Lower leg skin (tissue), 4 donors: ENCODE results near the gene IFT80. TPM values are rescaled to one million over a fixed set of nuclear protein-coding genes. Genes with fewer than 3 reads are reported as not detected.
"Not testable (repeated sequence)": the region's sequence is repeated elsewhere in the genome, so short reads cannot be mapped to it uniquely, and the experiment has no call there.

Experiments
- DNase-seq, 2 donors: peaks; one replicate each; pipeline ENCODE4 v3.0.0-alpha.2; 2019; ENCODE audit warnings: low spot score in 2 of 2
- H3K4me3 ChIP-seq: fragments of 200-600 bp; sonication (generic); 2 replicates; pipeline ENCODE4 v1.5.1; 2017; ENCODE audit warnings: mild to moderate bottlenecking, low read depth; ENCODE audit not compliant: poor library complexity, severe bottlenecking
- CTCF ChIP-seq, 3 donors: fragments of 450-650 bp; IDR thresholded peaks; one replicate each; pipeline ENCODE4 v1.5.1; 2016; ENCODE audit warnings: antibody characterized with exemption in 3 of 3, mild to moderate bottlenecking in 3 of 3, moderate library complexity in 2 of 3
- POLR2A ChIP-seq, 2 donors: fragments of 450-650 bp; IDR thresholded peaks; one replicate each; pipeline ENCODE4 v1.6.1; 2016 to 2017; ENCODE audit warnings: antibody characterized with exemption in 2 of 2, mild to moderate bottlenecking in 1 of 2, moderate library complexity in 1 of 2
- WGBS, 2 donors: methylation state at CpG; one replicate each; pipeline ENCODE4 v1.1.5; 2018; 5-methylcytosine and 5-hydroxymethylcytosine counted together
- intact Hi-C: fragments of 100-400 bp; cut with DNase I; formaldehyde crosslinking; loops from one replicate; pipeline ENCODE4 v1.15.0; 2023; ENCODE audit warnings: low total_unique reads
- total RNA-seq, 4 donors: library from RNA; depleted of rRNA; stranded (reverse); fragments of >200 nt; gene quantifications; one replicate each; pipeline ENCODE4 v1.1.0, GENCODE V29; 2016

The IFT80 gene
- total RNA-seq, 4 donors from 2014 or later, result 9.7 to 15.7 (median 15.3) TPM

GRCh38 chr3:160343132-160343531 lies 55.9 kb downstream of the IFT80 start:
- DNase-seq, result no peak
- no peak overlapping the region for H3K4me3 ChIP-seq
- TF ChIP-seq CTCF (IDR thresholded peaks at IDR 0.05), result no peak
- TF ChIP-seq POLR2A (IDR thresholded peaks at IDR 0.05), result no peak
- 13 to 14% methylated on average over 1 of the region's 1 CpG for WGBS, 2 donors
- intact Hi-C loops, result loop anchor here (10.0 kb wide), 1 partner anchor 178 kb away; no protein-coding TSS in a partner anchor

GRCh38 chr3:160340351-160340750 lies 58.7 kb downstream of the IFT80 start:
- WGBS, 2 donors, result 95% methylated on average over 2 of the region's 2 CpGs
- TF ChIP-seq POLR2A (IDR thresholded peaks at IDR 0.05), result no peak
- TF ChIP-seq CTCF (IDR thresholded peaks at IDR 0.05), result no peak
- H3K4me3 ChIP-seq, result no peak overlapping the region
- DNase-seq, result no peak
- intact Hi-C loops, result loop anchor here (10.0 kb wide), 1 partner anchor 176 kb away; no protein-coding TSS in a partner anchor

- intact Hi-C loops, result no loop called here
- H3K4me3 ChIP-seq, result no peak overlapping the region
- 88 to 89% methylated on average over 3 of the region's 3 CpGs for WGBS, 2 donors
- DNase-seq, result no peak
- TF ChIP-seq POLR2A (IDR thresholded peaks at IDR 0.05) (no peak), CTCF (IDR thresholded peaks at IDR 0.05) (no peak)
These were observed 67.7 kb downstream of the IFT80 start for GRCh38 chr3:160331127-160331937.

- DNase-seq, result no peak
- intact Hi-C loops, result no loop called here
These were observed 68.3 kb downstream of the IFT80 start for GRCh38 chr3:160330690-160331089.

GRCh38 chr3:160330109-160330508 lies 68.9 kb downstream of the IFT80 start:
- TF ChIP-seq CTCF (IDR thresholded peaks at IDR 0.05), result no peak
- no peak for TF ChIP-seq POLR2A (IDR thresholded peaks at IDR 0.05)
- DNase-seq, result no peak
- intact Hi-C loops, result no loop called here
- WGBS, 2 donors, result 83 to 86% methylated on average over 1 of the region's 1 CpG
- H3K4me3 ChIP-seq, result no peak overlapping the region

More at GRCh38 chr3:160330690-160331089, 68.3 kb downstream of the IFT80 start:
- TF ChIP-seq POLR2A (IDR thresholded peaks at IDR 0.05) (no peak), CTCF (IDR thresholded peaks at IDR 0.05) (no peak)
- no peak overlapping the region for H3K4me3 ChIP-seq

- 80 to 82% methylated on average over 2 of the region's 2 CpGs for WGBS, 2 donors
- H3K4me3 ChIP-seq, DNase-seq, intact Hi-C loops: not testable (repeated sequence)
These were observed 72.7 kb downstream of the IFT80 start for GRCh38 chr3:160326286-160326685.

GRCh38 chr3:160321821-160322220 lies 77.2 kb downstream of the IFT80 start:
- DNase-seq, H3K4me3 ChIP-seq, intact Hi-C loops: not testable (repeated sequence)
- WGBS, 2 donors, result 93 to 100% methylated on average over 1 of the region's 1 CpG
